SK-N-DZ (cell line): ENCODE data around the gene CNTN4.
A peak's percentile ranks its signal among the peaks of the same experiment; 100 is the strongest.
"Not testable (repeated sequence)": the region's sequence is repeated elsewhere in the genome, so short reads cannot be mapped to it uniquely, and the experiment has no call there.

Experiments
- DNase-seq: peaks from one replicate; pipeline ENCODE4 v3.0.0-alpha.2; 2015; ENCODE audit warnings: low spot score

CNTN4 gene

DNA sequence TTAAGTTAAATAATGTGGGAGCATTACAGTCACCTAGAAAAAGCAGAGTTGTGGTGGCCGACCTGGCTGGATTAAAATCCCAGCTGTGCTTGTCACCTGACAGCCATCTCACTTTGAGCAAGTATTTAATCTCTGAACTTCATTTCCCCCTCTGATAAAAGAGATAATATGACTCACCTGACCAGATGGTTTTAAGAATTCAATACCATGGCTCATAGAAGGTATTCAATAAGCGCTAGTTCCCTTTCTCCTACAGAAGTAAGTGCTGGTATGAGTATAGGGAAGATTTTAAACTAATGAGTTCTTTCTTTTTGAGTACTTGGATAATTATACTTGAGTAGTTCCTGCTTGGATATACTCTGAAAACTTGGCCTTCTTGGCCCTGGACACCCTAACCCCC is 686.0 kb downstream of the CNTN4 start:
- DNase-seq = no peak

- no peak for DNase-seq
These were observed 691.7 kb downstream of the CNTN4 start for GRCh38 chr3:2790266-2790815.

- no peak for DNase-seq
These were observed 693.8 kb downstream of the CNTN4 start for GRCh38 chr3:2792432-2792831.

DNA sequence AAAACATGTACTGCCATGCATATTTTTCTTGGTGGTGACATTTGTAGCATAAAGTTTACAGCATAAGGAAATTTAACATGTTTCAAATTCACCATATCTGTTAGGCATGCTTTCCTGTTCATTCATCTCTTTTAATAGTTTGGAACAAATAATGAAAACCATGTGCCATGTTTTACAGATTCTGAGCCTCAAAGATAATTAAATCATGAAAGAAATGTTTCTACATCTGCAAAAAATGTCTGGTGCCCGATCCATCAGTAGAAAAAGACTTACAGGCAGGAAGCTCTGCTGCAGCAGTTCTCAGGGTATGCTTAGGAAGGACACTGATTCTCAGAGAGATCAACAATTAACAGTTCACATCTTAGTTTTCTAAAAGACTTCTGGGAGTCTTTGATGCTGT is 695.3 kb downstream of the CNTN4 start:
- peak; percentile 23 for DNase-seq

- DNase-seq = no peak
These were observed 703.8 kb downstream of the CNTN4 start for GRCh38 chr3:2802429-2802828.

DNA sequence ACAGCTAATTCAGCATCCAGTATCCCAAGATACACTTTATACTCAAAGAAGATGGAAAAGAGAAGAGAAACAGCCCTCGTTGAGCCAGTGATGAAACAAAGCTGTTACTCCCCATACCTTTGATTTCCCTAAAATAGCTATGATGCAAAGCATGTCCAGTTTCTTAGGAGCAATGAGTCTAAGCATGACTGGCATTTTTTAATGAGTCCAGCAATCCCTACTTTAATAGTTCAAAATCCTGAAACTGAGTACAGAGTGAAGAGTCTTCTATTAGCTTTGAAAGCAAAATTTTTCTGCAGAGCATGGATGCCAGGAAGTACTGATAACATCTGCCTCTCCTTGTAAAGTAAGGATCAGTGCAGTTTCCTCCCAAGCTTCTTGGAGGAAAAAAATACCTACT is 708.8 kb downstream of the CNTN4 start:
- DNase-seq = no peak

DNA sequence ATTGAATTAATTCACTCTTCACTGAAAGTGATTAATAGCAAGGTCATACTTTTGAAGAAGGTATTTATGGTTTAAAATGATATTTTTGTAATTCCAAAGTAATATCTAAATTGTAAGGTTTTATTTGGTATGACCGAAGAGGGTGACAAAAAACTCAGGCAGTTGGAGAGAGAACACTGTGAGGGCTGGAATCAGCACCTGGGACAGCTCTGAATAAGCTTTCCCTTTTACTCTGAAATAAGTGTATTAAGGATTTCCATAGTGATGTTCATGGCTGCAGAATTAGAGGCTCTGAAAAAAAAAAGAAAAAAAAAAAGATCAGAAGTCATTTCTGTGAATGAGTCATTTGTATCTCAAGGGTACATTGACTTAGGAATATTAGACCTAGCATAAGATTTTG is 712.1 kb downstream of the CNTN4 start:
- DNase-seq = no peak

DNA sequence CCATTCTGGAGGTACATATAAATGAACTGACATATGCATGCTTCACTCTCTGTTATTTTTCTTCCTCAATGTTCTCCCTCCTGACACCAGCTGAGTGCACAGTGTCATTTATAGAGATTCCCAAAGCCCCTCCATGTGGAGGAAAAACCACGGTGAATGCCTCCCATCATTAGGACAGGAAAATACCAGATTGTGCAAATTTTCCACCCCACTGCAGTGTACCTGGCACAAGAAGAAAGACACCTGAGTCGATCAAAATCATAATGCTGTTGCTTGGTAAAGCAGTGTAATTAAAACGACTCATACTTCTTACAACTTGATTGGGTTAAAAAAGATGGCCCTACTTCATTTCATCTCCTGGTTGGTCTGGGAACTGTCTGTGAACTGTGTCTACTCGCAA is 720.9 kb downstream of the CNTN4 start:
- no peak for DNase-seq

GRCh38 chr3:2820982-2821381 is 722.3 kb downstream of the CNTN4 start:
- not testable (repeated sequence) for DNase-seq

- no peak for DNase-seq
These were observed 723.9 kb downstream of the CNTN4 start for GRCh38 chr3:2822611-2823010.

GRCh38 chr3:2823031-2823430 is 724.4 kb downstream of the CNTN4 start:
- DNase-seq = no peak

GRCh38 chr3:2823437-2824211 is 725.0 kb downstream of the CNTN4 start:
- DNase-seq = no peak

DNA sequence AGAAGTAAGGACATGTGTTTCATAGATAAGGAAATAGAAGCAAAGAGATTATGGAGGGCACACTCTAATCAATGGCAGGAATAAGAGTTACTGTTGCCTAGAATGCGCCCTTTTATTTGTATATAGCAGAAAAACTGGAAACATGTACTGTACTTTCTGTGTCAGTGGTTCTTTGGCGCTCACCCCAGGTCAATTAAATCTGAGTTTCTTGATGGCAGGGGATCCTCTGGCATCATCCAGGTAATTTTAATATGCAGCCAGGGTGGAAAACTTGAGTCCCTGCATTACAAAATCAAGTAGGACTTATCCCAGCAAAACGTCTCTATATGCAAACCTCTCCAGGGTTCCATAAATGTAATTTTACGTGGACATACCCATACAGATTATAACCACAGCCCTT is 727.4 kb downstream of the CNTN4 start:
- no peak for DNase-seq

DNA sequence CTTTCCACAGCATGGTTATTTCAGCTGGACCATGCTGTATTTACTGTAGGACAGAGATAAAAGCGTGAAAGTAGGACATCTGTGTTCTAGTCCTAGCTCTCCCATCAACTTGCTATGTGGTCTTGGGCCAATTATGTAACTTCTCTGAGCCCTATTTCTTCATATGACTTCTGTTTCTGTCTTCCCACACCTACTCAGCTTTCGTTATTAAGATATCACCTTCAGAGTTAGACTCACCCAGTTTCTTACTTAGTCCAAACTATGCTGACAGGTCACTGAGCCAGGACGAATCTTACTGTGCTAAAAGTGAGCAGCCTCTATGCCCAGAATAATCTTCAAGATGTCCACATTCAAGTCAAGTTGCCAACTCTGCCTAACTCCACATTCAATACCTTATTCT is 727.8 kb downstream of the CNTN4 start:
- DNase-seq = no peak

GRCh38 chr3:2837239-2837638 is 738.6 kb downstream of the CNTN4 start:
- no peak for DNase-seq

GRCh38 chr3:2837910-2838309 is 739.2 kb downstream of the CNTN4 start:
- DNase-seq = no peak

GRCh38 chr3:2838546-2839157 is 740.0 kb downstream of the CNTN4 start:
- DNase-seq = no peak

GRCh38 chr3:2839876-2840275 is 741.2 kb downstream of the CNTN4 start:
- DNase-seq = no peak

DNA sequence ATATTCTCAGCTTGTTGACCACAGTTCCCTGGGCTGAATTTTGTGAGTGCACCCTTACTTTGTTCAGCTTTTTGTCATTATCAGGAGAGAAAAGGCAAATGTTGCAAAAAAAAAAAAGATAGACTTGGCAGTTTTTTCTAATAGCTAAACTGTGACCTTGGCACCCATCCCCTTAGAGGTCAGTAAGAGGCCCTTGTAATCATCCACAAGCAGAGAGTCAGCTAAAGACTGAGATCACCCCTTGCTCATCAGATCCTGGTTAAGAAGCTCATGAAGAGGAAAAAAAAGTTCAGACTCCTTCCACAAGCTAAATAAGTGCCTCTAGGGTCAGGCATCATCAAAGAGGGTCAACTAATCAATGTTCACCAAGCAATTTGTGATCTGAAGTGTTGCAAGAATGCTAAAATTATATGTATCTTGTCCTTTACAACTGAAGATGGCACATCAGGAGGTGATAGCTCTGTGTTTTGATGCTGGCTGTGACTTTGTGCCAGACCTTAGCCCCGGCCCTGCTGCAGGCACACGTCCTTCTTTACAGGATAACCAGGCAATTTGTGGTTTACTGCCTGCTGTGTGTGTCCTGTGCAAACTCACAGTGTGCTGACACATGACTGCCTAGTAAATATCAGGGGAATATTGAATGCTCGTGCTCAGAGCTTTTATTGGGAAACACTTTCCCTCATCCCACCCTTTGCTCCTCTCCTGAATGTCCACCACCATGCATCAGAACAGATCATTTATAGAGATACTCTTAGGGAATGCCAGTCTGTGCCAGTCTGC is 748.6 kb downstream of the CNTN4 start:
- no peak for DNase-seq

DNA sequence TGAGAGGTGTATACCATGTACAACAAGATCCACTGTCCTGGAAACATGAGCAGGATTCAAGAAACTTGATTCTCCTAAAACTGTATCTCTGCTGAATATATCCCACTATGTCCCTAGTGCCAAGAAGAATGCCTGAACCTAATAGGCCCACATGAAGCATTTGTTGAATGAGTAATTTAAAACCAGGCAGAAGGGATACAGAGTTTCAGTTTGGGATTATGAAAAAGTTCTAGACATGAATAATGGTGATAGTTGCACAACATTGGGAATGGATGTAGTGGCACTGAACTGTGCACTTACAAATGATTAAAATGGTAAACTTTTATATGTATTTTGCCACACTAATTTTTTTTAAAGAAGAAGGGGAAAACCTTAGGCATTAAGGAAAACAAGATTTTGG is 750.4 kb downstream of the CNTN4 start:
- DNase-seq = no peak

- no peak for DNase-seq
These were observed 752.0 kb downstream of the CNTN4 start for GRCh38 chr3:2850701-2851100.

- no peak for DNase-seq
These were observed 752.7 kb downstream of the CNTN4 start for GRCh38 chr3:2851361-2851760.
